Colonic mucosa (tissue), 4 donors: ENCODE results near the gene DNAJC8. TPM values are rescaled to one million over a fixed set of nuclear protein-coding genes. Genes with fewer than 3 reads are reported as not detected.
A peak's percentile ranks its signal among the peaks of the same experiment; 100 is the strongest.

Experiments
- DNase-seq: peaks from one replicate; pipeline ENCODE4 v3.0.0-alpha.2; 2020
- H3K27ac ChIP-seq: fragments of 200-600 bp; one replicate; pipeline ENCODE4 v1.8.0; 2021
- H3K27me3 ChIP-seq: fragments of 200-600 bp; one replicate; pipeline ENCODE4 v1.8.0; 2021
- H3K36me3 ChIP-seq: fragments of 200-600 bp; one replicate; pipeline ENCODE4 v1.8.0; 2021
- H3K4me1 ChIP-seq: fragments of 200-600 bp; one replicate; pipeline ENCODE4 v1.8.0; 2021; ENCODE audit warnings: mild to moderate bottlenecking
- H3K4me3 ChIP-seq: fragments of 200-600 bp; one replicate; pipeline ENCODE4 v1.8.0; 2021
- H3K9ac ChIP-seq, 2 donors: one replicate each; pipeline ENCODE4 v1.7.0; 2013; ENCODE audit warnings: control low read depth in 2 of 2, low read depth in 2 of 2, low read length in 2 of 2
- H3K9me3 ChIP-seq: fragments of 200-600 bp; one replicate; pipeline ENCODE4 v1.8.0; 2021
- CTCF ChIP-seq: fragments of 200-600 bp; IDR thresholded peaks from one replicate; pipeline ENCODE4 v1.8.0; 2022; ENCODE audit warnings: antibody characterized with exemption, mild to moderate bottlenecking
- intact Hi-C: fragments of 100-400 bp; cut with DNase I; formaldehyde crosslinking; loops from one replicate; pipeline ENCODE4 v1.14.1; 2022
- total RNA-seq, 2 donors: library from RNA; stranded (reverse); fragmentation: NEBNext Ultra II Directional in 1 of 2; extraction: Animal tissue kit (Norgen Biotek cat#: 25700) in 1 of 2; gene quantifications; one replicate each; pipeline ENCODE4 v1.2.1, GENCODE V29; 2021
- donor health status: healthy.
- donor health status: DM: no; HTN: no; CAD: no.
- donor health status: DM: no; HTN: no; CAD: no.

DNAJC8 gene
- 10 to 100 TPM; 53.1 to 57.2 TPM for total RNA-seq

- intact Hi-C loops: no loop called here
- DNase-seq: peak; percentile 98
- H3K4me1 ChIP-seq: peaks cover 14% of the 10 kb centered on the region
Observed at GRCh38 chr1:28232558-28233263, at the start of gene DNAJC8. Gene DNAJC8 (minus strand): TSS chr1:28233029. CDS start chr1:28232998, 31 bp downstream.

GRCh38 chr1:28281608-28282425 is 49.0 kb upstream of the DNAJC8 start:
- H3K27me3 ChIP-seq: no peaks in the 10 kb centered on the region
- no peak for TF ChIP-seq CTCF
- DNase-seq: peak; percentile 60
- peak overlapping the region; percentile 38 for H3K9ac ChIP-seq
- H3K4me1 ChIP-seq: peaks cover 11% of the 10 kb centered on the region
- H3K27ac ChIP-seq: peak overlapping the region; percentile 76
- no peaks in the 10 kb centered on the region for H3K9me3 ChIP-seq
- no peak overlapping the region for H3K4me3 ChIP-seq
- H3K36me3 ChIP-seq: no peaks in the 10 kb centered on the region
- intact Hi-C loops: no loop called here

More at GRCh38 chr1:28232558-28233263, at the start of gene DNAJC8:
- Histone ChIP-seq H3K4me3 (peak within 1 kb of the TSS; percentile 81), H3K27me3 (no peaks in the 10 kb centered on the region), H3K36me3 (no peaks in the 10 kb centered on the region), H3K9me3 (no peaks in the 10 kb centered on the region), H3K27ac (peak within 1 kb of the TSS; percentile 48), H3K9ac (peak within 1 kb of the TSS; percentile 91)
- TF ChIP-seq CTCF: no peak

GRCh38 chr1:28280977-28281381 is 48.1 kb upstream of the DNAJC8 start:
- Histone ChIP-seq H3K4me1 (peaks cover 11% of the 10 kb centered on the region), H3K9ac (peak overlapping the region in 1 of 2 donors; percentile 26), H3K9me3 (no peaks in the 10 kb centered on the region), H3K36me3 (no peaks in the 10 kb centered on the region), H3K27me3 (no peaks in the 10 kb centered on the region), H3K27ac (peak overlapping the region; percentile 76), H3K4me3 (no peak overlapping the region)
- peak; percentile 40 for DNase-seq
- TF ChIP-seq CTCF: no peak
- intact Hi-C loops: no loop called here

GRCh38 chr1:28280501-28280900 is 47.7 kb upstream of the DNAJC8 start:
- H3K27ac ChIP-seq: peak overlapping the region; percentile 76
- no peaks in the 10 kb centered on the region for H3K36me3 ChIP-seq
- no peaks in the 10 kb centered on the region for H3K9me3 ChIP-seq
- no peak for TF ChIP-seq CTCF
- H3K9ac ChIP-seq: peak overlapping the region in 1 of 2 donors; percentile 6
- H3K4me1 ChIP-seq: peaks cover 11% of the 10 kb centered on the region
- H3K4me3 ChIP-seq: no peak overlapping the region
- H3K27me3 ChIP-seq: no peaks in the 10 kb centered on the region
- no peak for DNase-seq
- intact Hi-C loops: no loop called here

GRCh38 chr1:28279721-28280120 is 46.9 kb upstream of the DNAJC8 start:
- H3K27ac ChIP-seq: no peak overlapping the region
- H3K27me3 ChIP-seq: no peaks in the 10 kb centered on the region
- H3K36me3 ChIP-seq: no peaks in the 10 kb centered on the region
- no peaks in the 10 kb centered on the region for H3K9me3 ChIP-seq
- intact Hi-C loops: loop anchor here (10.0 kb wide), 1 partner anchor 65 kb away; no protein-coding TSS in a partner anchor
- no peak overlapping the region for H3K4me3 ChIP-seq
- no peak for DNase-seq
- TF ChIP-seq CTCF: no peak
- no peak overlapping the region for H3K9ac ChIP-seq
- H3K4me1 ChIP-seq: peaks cover 11% of the 10 kb centered on the region
